Inflammatory macrophage treated with lipopolysaccharide for 1 hour (primary cell): ENCODE data around the gene LTB4R.

Experiments used
- DNase-seq, 2 donors: peaks; one replicate each; pipeline ENCODE4 v3.0.0-alpha.2; 2020 to 2022

The LTB4R gene

DNA sequence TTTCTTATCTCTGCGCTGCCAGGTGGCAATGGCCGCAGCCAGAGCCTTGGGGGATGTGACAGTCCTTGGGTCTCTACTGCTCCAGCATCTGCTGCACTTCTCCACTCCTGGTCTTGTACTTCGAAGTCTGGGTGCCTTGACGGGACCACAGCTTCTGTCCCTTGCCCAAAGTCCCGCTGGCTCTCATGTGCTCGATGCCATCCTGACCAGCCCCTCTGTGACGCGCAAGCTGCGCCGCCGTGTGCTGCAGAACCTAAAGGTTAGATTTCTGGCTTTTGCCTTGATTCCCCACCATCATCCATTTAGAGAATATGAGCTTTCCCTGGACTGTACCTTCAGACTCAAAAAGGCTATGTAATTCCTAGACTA, 7.3 kb upstream of the LTB4R start:
- no peak for DNase-seq

DNA sequence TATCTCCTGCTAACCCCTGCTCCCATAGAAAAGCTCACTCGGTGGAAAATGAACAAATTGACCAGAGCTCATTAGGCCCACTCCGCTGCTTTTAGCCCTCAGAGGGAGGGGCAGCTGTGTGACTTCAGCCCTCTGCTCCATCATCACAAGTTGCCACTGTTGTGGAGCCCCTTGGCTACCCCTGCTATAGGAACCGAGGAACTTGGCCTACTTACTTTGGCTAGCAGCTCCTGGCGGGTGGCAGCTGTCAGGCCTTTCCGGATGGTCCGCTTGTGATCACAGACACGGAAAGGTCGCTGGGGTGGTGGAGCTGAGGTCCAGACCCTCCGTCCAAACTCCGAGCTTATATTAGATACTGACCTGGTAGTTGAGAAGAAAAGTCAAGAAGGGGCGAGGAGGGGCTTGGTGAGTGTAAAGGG, 4.1 kb upstream of the LTB4R start:
- no peak for DNase-seq

GRCh38 chr14:24307575-24308341, 3.5 kb upstream of the LTB4R start, which contains the start of gene CIDEB:
CIDEB (minus strand) TSS chr14:24307977; CDS start chr14:24307858, 119 bp downstream.
- DNase-seq = peak; percentile 82 to 95

DNA sequence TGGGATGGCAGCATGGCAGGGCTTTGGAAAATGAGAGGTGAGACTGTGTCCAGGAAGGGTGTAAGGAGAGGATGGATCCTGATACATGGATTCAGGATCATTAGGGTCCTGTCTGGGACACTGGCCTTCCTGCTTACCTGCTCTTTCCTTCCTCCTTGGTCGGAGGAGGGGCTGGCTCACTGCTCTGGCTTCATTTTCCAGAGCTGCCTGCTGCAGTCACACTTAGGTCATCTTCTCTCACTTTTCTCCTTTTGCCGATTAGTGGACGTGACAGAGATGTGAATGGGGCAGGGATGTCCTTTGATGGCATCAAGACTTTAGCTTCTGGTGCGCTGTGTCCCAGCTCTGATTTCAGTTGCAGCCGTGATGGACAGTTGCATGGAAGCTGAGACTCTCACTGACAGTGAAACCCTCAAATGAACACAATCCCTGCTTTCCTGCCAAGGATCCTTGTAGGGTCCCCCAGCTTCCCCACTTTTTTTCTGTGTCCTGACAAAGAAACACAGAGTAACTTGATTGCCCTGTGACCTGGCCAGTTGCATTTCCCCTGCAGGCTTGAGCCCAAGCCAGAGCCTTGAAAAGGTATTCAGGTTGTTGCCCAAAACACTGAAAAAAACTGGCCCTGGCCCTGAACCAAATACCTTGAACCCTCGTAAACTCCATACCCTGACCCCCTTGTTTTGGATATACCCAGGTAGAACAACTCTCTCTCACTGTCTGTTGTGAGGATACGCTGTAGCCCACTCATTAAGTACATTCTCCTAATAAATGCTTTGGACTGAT, 2.8 kb upstream of the LTB4R start:
- no peak for DNase-seq

GRCh38 chr14:24309538-24310264, 1.6 kb upstream of the LTB4R start, which contains the start of gene LTB4R2:
LTB4R2 (plus strand) TSS chr14:24310140; CDS start chr14:24310665, 525 bp downstream.
- no peak for DNase-seq

- no peak for DNase-seq
These were observed 1.0 kb upstream of the LTB4R start for GRCh38 chr14:24310265-24310645.

DNA sequence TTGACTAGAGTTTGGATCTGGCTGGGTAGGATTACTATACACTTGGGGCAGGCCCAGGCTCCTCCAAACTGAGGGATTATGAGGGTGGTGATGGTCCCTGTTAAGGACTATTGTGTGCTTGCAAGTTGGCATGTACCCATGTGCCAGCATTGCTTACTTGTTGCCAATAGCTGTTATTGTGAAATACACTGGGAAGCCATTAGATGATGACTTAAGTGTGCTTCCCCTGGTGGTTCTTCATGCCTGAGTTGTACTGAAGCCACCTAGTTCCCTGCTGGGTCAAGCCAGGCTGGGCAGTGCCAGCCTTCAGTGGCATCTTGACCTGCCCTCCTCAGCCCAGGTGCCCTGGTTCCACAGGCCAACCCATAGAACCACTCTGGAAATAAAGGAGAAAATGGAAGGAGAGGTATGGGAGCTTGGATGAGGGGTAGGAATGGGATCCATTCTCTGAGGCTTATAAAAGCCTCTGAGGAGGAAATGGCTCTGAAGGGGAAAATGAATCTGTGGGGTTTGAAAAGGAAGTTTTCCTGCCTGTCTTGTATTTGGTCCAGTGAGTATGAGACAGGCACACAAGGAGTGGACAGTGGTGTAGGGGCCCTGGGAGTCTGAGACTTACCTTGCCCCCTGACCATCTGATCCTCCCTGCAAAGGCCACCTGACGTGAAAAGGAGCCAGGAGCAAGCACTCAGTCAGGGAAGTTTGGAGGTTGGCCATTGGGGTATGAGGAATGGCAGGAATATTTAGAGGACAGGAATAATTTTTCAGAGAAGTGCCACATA, 724 bp downstream of the LTB4R start:
- DNase-seq = peak; percentile 78 to 87

DNA sequence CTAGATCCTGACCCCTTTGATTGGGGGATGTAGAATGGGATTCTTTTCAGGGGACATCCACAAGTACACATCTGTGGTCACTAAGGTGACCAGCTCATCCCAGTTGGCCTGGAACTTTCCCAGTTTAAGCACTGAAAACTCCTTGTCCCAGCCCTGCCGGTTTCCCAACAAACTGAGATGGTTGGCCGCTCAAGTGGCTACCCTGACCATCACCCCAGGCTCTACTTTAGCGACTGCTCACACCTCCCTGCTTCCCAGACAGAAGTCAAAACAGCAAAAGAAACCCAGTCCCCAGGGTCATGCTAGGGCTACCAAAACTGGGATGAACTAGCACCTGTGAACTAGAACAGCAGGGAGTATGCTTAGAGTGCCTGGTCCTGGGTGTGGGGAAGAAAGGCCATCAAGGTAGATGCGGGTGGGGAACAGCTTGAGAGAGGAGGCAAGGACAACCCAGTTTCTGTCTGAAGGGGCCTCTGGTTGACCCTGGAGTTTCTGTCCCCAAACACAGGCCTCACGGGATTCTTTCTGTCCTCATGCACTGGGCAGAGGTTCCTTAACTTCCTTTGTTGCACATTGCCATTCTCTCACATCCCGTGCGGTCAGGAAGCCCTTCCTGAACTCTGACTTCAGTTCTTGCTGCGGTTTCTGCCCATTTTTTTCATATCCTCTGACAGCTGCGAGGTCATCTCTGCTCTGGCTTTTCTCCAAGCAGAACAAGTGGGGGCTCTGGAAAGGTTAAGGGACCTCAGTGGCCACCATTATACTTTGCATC, 1.6 kb downstream of the LTB4R start:
- peak; percentile 71 to 75 for DNase-seq

DNA sequence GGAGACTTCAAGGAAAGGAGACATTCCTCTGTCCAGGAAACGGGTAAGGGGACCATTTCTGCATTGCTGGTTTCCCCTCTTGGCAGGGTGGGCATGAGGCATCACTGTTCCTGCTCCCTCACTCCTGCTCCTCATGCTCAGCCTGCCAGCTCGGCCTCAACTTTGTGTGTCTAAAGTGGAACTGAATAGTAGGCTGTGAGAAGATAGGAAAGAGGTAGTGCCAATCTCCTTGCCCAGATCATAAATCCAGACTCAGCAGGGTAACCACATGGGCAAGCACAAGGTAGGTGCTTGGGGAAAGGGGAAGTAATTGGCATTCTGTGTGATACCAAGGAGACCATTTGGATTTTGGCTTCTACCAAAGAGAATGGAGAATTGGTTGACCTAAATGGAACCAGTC, 2.6 kb downstream of the LTB4R start:
- DNase-seq = no peak

DNA sequence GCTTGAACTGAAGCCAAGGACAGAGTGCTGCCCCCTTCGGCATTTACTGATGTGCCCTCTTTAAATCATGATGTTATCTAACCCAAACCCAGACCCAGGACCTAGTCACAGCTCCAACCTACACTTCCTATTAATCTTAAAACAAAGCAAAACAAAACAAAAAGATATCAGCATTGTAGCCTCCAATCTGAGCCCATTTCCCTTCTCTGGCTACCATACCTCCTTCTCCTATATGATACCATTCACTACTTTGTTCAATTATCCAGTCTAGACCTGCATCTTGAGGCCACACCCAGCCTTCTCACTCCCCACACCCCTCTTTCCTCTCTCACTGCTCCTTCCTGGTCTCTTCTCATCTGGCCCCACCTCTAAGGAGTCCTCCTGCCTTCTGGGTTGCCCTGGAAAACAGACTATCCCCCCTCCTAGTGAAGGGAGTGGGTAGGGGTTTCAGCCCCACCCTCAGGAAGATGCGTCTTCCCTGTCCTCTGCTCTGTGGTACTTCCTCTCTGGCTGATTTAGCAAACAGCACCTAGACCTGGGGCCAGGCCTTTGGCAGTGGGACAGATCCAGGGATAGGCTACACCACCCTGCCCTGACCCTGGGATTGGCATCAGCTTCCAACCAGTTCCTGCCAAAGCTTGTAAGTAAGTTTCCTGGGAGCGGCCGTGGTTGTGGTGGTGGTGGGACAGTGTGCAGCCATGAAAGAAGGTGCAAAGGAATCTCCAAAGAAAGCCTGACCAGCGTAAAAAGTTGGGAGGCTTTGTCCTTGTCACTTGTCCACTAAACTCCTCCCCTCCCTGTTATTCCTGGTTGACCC, 3.3 kb downstream of the LTB4R start:
- DNase-seq = no peak

DNA sequence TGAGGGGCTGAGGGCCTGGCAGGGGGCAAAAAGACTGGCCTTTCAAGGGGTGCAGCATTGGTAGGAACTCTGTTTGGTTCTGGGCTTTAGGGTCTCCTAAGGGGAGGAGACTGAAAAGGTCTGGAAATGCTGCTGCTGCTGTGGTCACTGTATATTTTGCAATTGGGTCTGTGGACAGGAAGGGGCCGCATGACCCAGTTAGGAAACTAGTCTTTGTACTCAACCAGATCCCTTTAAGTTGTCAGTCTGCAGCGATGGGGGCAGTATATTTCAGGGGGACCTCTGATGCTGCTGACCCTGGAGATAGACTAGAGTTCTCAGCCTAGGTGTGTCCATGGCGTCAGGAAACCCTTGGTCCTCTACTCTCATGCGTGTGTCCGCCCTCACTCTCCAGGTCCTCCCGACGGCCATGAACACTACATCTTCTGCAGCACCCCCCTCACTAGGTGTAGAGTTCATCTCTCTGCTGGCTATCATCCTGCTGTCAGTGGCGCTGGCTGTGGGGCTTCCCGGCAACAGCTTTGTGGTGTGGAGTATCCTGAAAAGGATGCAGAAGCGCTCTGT, 4.0 kb downstream of the LTB4R start:
- DNase-seq = no peak

DNA sequence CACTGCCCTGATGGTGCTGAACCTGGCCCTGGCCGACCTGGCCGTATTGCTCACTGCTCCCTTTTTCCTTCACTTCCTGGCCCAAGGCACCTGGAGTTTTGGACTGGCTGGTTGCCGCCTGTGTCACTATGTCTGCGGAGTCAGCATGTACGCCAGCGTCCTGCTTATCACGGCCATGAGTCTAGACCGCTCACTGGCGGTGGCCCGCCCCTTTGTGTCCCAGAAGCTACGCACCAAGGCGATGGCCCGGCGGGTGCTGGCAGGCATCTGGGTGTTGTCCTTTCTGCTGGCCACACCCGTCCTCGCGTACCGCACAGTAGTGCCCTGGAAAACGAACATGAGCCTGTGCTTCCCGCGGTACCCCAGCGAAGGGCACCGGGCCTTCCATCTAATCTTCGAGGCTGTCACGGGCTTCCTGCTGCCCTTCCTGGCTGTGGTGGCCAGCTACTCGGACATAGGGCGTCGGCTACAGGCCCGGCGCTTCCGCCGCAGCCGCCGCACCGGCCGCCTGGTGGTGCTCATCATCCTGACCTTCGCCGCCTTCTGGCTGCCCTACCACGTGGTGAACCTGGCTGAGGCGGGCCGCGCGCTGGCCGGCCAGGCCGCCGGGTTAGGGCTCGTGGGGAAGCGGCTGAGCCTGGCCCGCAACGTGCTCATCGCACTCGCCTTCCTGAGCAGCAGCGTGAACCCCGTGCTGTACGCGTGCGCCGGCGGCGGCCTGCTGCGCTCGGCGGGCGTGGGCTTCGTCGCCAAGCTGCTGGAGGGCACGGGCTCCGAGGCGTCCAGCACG, 4.7 kb downstream of the LTB4R start:
- DNase-seq = no peak

DNA sequence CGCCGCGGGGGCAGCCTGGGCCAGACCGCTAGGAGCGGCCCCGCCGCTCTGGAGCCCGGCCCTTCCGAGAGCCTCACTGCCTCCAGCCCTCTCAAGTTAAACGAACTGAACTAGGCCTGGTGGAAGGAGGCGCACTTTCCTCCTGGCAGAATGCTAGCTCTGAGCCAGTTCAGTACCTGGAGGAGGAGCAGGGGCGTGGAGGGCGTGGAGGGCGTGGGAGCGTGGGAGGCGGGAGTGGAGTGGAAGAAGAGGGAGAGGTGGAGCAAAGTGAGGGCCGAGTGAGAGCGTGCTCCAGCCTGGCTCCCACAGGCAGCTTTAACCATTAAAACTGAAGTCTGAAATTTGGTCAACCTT, 5.3 kb downstream of the LTB4R start:
- DNase-seq = no peak

DNA sequence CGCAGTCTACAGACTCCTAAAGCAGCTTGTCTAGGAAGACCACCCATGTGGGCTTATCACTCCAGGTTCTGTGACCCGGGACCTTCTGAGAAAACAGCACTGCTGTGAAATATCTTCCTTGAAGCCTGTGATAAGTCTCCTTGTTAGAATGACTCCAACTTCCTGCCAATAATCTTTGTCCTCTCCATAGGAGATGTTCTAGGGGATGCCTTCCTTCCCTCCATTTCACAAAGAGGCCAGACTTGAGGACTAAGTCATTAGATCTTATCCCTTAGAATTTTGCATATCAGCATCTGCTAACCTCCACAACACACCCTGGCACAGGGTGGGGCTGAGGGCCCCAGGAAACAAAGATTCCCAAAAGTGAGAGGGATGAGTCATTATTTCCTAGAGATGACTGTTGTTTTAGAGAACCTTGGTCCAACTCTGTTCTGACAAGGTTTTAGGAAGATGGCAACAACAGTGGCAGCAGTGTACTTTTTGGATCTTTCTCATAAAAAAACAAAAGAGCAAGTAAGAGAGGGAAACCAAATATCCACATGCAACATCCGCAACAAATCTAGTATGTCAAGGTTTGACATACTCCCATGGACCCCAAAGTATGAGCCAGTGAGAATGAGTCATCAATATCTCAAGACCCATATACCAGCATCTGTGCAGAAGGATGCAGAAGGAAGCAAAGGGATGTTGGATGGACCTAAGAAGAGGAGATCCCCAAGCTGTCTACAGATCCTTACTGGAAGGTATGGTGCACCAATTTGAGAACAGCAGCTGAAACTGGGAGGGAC, 6.0 kb downstream of the LTB4R start:
- no peak for DNase-seq

DNA sequence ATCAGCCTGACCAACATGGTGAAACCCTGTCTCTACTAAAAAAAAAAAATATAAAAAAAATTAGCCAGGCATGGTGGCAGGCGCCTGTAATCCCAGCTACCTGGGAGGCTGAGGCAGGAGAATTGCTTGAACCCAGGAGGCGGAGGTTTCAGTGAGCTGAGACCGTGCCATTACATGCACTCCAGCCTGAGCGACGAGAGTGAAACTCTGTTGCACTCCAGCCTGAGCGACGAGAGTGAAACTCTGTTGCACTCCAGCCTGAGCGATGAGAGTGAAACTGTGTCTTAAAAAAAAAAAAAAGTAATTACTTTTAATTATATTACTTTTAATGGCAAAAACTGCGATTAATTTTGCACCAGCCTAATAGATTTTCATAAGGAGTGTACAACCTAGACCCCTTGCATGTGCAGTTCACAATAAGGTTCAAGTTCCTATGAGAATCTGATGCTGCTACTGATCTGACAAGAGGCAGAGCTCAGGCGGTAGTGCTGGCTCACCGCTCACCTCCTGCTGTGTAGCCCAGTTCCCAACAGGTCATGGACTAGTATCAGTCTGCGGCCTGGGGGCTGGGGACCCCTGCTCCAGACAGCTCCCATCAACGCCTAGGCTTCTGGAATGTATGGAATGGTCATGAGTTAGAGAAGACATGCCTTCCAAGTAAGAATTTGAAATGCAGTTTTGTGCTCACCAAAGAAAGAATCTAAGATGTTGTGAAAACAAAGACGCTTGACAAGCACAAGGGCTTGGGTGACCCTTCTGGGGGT, 10.1 kb downstream of the LTB4R start:
- no peak for DNase-seq

- no peak for DNase-seq
These were observed 11.4 kb downstream of the LTB4R start for GRCh38 chr14:24322672-24323071.

GRCh38 chr14:24323341-24323740, 12.0 kb downstream of the LTB4R start:
- DNase-seq = no peak

GRCh38 chr14:24324024-24324423, 12.7 kb downstream of the LTB4R start:
- no peak for DNase-seq
